HG02678 (cell line): ENCODE data around the gene BRF1.
"Not testable (repeated sequence)": the region's sequence is repeated elsewhere in the genome, so short reads cannot be mapped to it uniquely, and the experiment has no call there.

ENCODE experiments used
- ATAC-seq: cut with Tn5 transposase; IDR thresholded peaks from one replicate; pipeline ENCODE4 v1.9.1; 2021; ENCODE audit warnings: mild to moderate bottlenecking, moderate library complexity; ENCODE audit not compliant: unreplicated experiment

BRF1 gene

GRCh38 chr14:105294142-105294597 lies 6.6 kb downstream of the BRF1 start:
- peak; percentile 59 for ATAC-seq

DNA sequence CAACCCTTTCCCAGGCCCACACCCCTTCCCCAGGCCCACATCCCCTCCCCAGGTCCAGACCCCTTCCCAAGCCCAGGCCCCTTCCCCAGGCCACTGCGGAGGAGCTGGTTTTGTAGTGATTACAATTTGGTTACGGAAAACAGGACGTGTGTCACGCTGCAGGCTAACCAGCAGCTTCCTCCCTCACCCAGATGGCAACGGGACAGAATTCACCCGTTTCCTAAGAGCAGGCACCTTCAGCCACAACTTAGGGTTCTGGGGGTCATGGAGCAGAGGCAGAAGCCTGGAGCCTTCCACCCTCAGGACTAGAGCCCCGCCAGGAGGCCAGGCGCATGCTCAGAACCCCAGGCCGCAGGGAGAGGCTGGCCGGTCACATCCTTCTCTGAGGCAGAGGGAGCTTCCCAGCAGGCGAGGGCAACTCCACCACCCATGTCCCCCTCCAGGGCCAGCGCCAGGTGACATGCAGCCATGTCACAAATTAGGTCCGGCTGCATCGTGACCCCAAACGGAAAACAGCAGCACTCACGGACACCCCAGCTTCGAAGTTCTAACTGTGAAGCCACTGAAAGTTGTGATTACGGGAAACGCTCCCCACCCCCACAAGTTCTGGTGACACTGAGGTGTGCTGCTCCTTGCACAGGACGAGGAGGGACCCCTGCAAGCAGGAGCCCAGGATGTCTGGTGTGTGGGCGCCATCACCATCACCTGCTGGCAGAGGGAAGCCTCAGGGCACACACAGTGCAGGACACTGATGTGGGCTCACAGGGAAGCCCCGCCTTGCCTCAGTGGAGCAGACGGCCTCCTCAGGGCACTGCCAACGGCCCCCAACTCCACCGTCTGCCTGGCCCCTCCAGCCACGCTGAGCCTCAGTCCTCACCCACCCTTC lies 7.7 kb downstream of the BRF1 start:
- ATAC-seq, result no peak

GRCh38 chr14:105290621-105291346 lies 10.0 kb downstream of the BRF1 start:
- no peak for ATAC-seq

- ATAC-seq, result not testable (repeated sequence)
Observed at GRCh38 chr14:105288936-105289335, 11.9 kb downstream of the BRF1 start.

- ATAC-seq, result no peak
Observed at GRCh38 chr14:105287249-105288102, 13.3 kb downstream of the BRF1 start.

- ATAC-seq, result no peak
Observed at GRCh38 chr14:105286759-105287144, 14.0 kb downstream of the BRF1 start.

DNA sequence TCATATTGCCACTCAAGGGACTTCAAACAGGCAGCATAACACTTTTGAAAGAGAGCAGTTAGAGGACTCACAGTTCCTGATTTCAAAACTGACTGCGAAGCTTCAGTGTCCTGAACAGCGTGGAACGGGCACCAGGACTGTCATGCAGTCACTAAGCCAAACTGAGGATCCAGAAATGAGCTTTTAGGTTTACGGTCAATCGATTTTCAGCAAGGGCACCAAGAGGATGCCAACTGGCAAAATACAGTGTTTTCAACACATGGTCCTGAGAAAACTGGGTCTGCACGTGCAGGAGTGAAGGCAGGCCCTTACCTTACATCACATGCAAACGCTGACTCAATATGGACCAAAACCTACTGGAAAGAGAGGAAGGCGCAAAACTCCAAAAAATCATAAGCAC lies 15.6 kb downstream of the BRF1 start:
- no peak for ATAC-seq

GRCh38 chr14:105283899-105284298 lies 16.9 kb downstream of the BRF1 start:
- no peak for ATAC-seq

- no peak for ATAC-seq
Observed at GRCh38 chr14:105283028-105283427, 17.8 kb downstream of the BRF1 start.

DNA sequence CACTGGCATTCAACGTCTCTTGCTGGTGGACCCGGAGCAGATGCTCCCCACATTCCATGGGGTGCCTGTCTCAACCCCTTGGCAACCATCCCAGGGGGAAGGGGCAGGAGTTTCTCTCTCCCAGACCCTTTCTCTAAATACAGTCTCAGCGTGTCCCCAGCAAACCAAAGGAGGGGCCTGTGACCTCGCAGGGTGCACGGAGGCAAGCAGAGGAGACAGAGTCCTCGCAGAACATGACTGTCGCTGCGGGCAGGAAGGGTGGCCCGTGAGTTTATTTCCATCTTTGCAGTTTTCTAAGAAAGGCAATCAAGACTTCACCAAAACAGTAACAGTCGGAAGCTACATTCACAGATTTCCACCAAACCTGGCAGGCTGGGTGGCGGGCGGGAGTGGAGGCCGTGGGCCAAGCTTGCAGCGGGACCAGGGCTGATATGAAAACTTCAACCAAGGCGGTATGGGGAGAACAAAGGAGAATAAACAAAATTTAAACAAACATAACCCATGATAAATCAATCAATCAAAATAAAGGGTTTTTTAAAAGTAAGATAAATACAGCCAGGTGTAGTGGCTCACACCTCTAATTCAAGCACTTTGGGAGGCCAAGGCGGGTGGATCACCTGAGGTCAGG lies 18.6 kb downstream of the BRF1 start:
- ATAC-seq, result no peak

GRCh38 chr14:105281371-105282097 lies 19.3 kb downstream of the BRF1 start:
- ATAC-seq, result no peak

DNA sequence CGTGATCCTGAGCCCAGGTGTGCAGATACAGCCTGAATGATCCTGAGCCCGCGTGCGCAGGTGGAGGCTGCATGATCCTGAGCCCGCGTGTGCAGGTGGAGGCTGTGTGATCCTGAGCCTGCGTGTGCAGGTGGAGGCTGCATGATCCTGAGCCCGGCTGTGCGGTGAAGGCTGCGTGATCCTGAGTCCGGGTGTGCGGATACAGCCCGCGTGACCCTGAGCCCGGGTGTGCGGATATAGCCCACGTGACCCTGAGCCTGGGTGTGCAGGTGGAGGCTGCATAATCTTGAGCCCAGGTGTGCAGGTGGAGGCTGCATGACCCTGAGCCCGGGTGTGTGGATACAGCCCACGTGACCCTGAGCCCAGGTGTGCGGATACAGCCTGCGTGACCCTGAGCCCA lies 20.3 kb downstream of the BRF1 start:
- ATAC-seq, result no peak

DNA sequence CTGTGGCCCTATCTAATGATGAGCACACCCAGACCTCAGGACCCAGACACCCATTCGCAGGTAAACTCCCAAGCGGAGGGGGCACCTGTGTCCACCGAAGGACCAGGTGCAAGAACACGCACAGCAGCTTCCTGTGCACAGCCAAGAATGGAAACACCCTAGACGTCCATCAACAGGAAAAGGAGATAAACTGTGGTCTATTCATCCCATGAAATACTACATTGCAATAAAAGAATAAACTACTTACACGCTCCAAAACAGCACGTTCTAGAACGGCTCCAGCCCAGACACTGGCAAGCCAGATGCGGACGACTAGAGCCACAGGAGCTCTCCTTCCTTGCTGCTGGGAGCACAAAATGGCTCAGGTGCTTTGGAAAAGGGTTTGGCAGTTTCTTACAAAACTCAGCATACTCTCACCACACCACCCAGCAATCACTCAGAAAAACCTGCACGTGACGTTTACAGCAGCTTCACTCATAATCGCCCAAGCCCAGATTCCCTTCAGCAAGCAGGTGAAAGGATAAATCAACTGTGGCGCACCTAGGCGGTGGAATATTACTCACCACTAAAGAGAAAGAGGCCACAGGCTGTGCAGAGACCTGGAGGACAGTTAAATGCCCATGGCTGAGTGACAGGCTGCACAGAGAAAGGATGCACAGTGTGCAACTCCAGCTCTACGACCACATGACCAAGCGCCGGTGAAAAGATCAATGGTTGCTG lies 21.0 kb downstream of the BRF1 start:
- no peak for ATAC-seq

- ATAC-seq, result not testable (repeated sequence)
Observed at GRCh38 chr14:105277448-105277847, 23.4 kb downstream of the BRF1 start.

DNA sequence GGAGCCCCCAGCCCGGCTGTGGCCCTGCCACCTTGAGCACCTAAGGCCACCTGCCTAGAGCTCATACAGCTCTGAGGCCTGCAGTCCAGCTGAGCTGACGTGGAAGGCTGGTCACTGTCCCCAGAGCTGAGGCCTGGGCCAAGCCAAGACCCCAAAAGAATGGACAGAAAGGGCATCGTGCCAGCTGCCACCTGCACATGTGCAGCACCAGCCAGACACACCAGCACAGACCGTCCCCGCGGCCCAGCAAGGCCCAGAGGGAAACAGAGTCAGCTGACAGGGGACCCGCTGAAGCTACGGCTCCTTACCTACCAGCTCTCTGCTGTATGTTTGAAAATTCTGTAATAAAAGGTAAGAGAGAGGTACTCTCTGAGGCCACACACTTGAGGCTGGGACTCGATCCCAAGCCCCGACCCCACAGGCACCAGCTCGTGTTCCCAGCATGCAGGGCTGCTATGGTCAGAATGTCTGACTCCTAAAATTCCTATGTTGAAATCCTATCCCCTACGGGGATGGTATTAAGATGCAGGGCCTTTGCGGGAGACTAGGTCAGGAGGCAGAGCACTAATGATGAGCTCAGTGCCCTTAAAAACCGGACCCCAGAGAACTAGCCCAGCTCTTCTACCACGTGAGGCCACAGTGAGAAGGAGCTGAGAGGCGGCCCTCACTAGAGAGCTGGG lies 25.4 kb downstream of the BRF1 start:
- ATAC-seq, result no peak

DNA sequence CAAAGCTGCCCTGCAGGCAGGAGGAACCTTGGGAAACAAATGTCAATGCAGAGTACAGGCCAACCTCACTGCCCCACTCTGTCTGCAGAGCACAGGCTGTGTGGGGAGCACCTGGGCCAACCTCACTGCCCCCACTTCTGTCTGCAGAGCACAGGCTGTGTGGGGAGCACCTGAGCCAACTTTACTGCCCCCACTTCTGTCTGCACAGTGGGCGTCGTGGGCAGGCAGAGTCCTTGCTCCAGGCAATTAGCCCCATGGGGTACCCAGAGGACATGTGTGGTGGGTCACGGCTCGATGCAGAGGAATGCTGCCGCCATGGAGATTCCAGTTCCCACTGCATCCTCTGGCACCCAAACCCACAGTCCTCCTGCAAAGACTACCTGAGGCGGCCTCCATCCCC lies 26.2 kb downstream of the BRF1 start:
- ATAC-seq, result no peak

- ATAC-seq, result no peak
Observed at GRCh38 chr14:105273062-105273461, 27.7 kb downstream of the BRF1 start.

- ATAC-seq, result no peak
Observed at GRCh38 chr14:105272623-105273022, 28.2 kb downstream of the BRF1 start.
